Central memory CD4-positive, alpha-beta T cell (primary cell): ENCODE data around the gene ANGPT4.

Experiments used
- DNase-seq: peaks from one replicate; pipeline ENCODE4 v3.0.0; 2022
- total RNA-seq, 3 experiments: gene quantifications; one replicate each; lab custom pipeline; 2026; lab: John Stamatoyannopoulos, UW

Gene ANGPT4, protein sequence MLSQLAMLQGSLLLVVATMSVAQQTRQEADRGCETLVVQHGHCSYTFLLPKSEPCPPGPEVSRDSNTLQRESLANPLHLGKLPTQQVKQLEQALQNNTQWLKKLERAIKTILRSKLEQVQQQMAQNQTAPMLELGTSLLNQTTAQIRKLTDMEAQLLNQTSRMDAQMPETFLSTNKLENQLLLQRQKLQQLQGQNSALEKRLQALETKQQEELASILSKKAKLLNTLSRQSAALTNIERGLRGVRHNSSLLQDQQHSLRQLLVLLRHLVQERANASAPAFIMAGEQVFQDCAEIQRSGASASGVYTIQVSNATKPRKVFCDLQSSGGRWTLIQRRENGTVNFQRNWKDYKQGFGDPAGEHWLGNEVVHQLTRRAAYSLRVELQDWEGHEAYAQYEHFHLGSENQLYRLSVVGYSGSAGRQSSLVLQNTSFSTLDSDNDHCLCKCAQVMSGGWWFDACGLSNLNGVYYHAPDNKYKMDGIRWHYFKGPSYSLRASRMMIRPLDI
- total RNA-seq = 0 reads per million in 3 experiments

DNA sequence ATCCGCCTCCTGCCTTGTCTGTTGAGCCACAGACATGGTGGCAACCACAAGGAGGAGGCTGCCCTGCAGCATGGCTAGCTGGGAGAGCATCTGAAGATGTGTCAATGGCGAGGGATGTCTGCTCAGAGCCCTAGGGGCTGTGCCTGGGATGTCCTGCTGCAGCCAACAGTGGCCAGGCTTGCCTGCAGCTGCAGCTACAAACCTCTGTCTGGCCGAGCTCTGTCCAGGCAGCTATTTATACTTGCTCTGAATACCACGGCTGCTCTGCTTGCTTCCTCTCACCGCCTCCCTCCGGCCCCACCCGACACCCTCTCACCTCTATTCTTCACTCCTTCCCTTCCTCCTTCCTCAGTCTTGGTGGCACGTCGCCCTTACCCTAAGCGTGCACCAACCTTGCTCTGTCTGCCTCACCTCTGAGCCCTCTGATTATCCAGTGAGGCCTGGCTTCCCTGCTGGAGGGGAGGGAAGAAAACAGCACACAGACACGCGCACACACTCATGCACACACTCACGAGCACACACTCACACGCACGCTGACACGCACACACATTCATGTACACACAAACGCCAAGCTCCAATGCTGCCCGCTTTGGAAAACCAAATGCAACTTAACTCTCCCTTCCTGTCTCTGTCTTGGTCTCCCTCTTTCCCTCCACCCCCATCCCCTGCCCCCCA is at the start of gene ANGPT4:
ANGPT4 (minus strand) TSS at position 210 of the 675 bp plus-strand sequence; CDS start at position 90, 120 bp downstream.
- DNase-seq = no peak

DNA sequence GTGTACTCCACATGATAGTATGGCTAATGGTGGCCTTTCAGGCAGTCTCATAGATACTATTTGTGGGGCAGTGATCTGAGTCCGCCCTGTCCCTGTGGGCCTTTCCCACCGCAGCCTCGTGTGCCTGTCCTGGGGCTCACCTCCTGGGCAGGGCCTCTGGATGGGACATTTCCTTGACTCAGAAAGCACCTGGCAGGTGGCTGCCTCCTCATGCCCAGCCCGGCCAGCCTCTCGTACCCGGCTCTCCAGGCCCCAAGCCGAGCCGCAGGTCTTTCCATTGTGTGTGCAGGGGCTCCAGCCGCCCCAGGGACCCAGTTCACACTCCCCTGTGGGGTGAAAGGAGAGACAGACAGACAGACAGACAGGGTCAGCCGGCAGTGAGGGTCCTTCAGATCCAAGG is 47.7 kb upstream of the ANGPT4 start:
- no peak for DNase-seq

DNA sequence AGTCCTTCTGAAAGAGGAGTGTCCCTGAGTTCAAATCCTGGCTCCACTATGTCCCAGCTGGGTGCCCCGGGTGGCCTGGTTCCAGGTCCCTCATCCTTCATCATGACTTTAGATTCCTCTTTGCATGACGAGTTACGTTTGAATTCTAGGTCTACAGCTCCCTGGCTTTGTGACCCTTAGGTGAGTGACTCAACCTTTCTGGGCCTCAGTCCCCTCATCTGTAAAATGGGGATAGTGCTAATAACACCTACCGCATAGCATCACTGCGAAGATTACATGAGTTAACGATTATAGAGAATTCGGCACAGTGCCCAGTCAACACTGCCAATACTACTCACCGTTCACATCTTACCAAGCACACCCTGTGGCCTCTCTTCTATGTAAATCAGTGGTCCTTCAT is 46.5 kb upstream of the ANGPT4 start:
- no peak for DNase-seq

DNA sequence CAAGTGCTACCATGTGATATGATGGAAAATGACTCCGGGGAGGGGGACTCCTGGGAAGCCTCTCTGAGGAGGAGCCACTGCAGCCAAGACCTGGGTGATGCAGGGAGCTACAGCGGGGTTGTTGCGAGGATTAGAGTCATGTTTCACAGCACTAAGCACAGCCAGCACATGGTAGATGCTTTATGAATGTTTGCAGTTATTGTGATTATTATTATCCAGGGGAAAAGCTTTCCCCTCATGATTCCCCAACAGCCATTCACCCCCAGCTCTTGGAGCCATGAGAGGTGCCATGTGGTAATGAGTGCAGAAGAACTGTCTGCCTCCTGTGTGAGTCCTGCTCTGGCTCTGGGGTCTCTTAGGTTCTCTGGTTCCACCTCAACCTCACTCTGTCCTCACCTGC is 46.1 kb upstream of the ANGPT4 start:
- DNase-seq = no peak

DNA sequence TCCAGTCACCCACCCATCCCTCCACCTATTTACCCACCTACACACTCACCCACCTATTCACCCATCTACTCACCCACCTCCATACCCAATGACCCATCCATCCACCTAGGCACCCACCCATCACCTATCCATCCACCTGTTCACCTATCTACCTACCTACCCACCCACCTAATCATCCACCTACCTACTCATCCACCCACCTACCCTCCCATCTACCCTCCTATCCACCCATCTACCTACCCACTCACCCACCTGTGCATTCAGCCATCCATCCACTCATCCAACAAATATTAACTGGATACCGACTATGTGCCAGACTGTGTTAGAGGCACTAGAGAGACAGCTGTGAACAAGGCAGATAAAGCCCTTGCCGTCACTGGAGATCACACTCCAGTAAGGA is 45.6 kb upstream of the ANGPT4 start:
- DNase-seq = no peak

DNA sequence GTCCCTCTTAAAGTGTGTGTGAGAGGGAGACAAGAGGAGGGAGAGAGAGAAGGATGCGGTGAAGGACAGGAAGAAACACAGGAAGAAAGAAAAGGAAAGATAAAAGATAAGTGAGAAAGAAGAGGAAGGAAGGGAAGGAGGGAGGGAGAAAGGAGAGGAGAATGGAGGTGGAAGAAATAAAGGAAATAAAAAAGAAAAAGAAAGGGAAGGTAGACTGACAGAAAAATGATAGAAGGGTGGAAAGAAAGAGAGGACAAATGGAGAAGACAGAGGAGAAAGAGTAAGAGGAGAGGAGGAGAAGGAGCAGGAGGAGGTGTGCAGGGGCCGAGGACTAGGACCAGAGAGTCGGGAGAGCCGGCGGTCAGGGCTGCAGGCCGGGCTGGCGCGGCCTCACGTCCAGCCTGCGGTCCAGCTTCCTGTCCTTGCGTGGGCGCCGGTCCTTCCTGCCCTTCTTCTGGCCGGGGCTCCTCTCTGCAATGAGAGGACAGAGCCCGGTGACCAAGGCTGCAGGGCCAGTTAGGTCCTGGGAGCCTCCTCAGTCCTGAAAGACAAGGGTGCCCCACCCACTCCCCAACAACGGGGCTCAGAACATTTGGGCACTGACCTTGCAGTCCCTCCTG is 44.0 kb upstream of the ANGPT4 start:
- DNase-seq = no peak

DNA sequence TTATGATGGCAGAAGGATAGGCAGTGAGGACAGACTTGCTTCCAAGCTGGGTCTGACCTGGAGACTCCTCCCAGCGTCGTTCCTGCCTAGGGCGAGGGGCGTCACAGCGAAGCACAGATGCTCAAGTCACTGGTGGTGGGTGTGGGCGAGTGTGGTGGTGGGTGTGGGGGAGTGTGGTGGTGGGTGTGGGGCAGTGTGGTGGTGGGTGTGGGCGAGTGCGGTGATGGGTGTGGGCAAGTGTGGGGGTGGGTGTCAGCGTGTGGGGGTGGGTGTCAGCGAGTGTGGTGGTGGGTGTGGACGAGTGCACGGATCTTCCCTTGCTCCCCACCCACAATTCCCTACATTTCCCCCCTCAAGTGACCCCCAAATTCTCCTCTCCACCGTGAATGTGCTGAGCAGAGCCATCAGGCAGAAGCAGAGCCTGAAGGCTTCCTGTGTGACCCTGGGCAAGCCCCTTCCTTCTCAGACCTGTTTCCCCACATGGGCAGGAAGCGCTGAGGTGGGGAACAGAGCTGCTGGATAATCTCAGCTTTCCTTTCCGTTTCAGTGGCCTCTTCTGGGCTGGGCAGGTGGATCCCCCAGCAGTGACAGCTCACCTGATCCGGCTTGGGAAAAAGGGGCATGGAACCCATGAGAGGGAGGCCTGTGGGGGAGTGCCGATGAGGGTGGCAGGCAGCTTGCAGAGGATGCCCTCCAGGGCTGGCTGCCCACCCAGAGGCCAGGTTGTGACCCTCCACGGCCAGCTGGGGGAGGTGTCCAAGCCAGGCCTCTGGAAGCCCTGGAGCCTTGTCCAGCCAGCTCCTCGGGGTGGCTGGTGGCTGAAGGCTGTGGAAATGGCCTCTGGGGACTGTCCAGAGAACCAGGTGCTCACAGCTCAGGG is 43.0 kb upstream of the ANGPT4 start:
- DNase-seq = no peak

DNA sequence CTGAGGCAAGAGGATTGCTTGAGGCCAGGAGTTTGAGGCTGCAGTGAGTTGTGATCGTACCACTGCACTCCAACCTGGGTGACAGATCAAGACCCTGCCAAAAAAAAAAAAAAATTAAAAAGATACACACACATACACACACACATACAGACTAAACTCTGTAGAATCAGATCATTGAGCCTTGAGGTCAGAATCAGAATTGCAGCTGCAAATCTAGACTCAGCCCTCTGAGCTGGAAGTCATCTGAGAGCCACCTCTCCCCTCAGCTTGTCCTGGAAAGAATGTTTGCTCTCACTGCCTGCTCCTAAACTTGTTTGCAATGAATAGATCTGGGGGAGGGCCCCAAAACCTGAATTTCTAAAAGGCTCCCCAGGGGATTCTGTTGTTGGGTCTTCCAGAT is 41.4 kb upstream of the ANGPT4 start:
- DNase-seq = no peak

DNA sequence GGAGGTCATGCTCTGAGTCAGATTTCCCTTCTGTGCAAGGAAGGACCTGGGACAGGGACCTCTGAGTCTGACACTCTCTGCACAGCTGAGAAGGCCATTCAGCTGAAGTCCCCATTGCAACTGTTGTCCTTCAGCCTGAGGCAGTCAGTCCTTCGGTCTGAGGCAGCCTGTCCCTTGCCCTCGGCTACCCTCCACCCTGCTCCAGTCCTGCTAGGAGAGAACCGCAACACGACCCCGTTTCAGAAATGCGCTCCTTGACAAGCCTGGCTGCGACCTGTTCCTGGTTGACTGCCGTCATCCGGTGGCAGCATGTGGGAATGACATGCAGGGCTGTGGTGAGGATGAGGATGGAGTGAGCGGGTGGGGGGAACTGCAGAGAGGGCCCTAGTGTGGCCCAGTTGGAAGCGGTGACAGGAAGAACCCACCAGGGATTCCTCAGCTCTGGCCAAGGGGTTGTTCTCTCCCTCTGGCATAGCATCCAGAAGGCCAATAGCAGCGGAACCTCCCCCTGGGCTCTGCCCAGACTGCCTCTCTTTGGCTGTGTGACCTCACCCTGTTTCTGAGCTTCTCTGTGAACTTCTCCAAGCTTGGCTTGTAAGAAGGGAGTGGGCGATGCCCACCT is 40.3 kb upstream of the ANGPT4 start:
- peak; percentile 61 for DNase-seq

DNA sequence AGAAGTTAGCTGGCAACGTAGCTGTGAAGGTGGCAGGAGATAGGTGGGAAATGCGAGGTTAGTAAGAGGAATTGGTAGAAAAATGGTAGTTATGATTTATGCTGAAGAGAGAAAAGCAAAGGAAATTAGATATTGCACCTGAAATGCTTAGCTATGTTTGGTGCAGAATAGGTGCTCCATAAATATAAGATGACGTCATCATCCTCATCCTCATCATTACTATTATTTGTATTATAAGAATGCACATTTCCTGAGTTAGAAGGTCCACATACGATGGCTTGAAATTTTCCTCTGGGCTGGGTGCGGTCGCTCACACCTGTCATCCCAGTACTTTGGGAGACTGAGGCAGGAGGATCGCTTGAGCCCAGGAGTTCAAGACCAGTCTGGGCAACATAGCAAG is 39.5 kb upstream of the ANGPT4 start:
- no peak for DNase-seq

DNA sequence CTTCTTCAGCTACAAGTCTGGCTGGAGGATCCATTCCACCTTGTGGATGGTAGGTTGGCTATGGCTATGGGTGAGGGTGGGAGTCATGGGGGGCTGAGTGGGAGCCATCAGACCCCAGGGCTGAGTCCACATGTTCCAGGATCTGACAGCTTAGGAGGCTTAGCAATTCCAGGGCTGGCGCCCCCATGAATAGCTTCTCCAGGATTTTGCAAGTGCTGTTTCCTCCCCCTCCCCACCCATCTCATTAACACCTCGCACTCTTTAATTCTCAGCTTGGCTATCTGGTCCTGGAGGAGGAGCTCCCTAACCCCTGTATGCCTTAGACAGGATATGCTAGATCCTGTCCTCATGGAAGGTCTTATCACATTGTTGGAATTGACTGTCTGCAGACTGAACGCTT is 39.0 kb upstream of the ANGPT4 start:
- no peak for DNase-seq

DNA sequence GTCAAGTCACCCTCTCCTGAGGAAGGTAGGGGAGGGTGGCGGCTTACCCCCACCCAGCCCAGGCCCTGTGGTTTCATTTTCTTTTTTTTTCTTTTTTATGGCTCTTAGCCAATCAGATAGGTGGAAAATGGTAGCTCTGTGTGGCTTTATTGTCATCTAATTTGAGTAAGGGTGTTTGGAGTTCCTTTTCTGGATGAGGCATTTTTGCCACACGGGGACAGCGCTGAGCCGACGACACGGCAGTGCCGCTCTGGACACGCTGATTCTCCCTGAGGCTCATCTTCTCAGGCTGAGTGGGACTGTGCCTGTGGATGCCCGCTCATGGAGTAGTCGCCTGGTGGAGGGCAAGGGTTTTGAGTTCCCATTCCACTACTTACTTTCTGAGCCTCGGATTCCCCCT is 37.6 kb upstream of the ANGPT4 start:
- DNase-seq = no peak

DNA sequence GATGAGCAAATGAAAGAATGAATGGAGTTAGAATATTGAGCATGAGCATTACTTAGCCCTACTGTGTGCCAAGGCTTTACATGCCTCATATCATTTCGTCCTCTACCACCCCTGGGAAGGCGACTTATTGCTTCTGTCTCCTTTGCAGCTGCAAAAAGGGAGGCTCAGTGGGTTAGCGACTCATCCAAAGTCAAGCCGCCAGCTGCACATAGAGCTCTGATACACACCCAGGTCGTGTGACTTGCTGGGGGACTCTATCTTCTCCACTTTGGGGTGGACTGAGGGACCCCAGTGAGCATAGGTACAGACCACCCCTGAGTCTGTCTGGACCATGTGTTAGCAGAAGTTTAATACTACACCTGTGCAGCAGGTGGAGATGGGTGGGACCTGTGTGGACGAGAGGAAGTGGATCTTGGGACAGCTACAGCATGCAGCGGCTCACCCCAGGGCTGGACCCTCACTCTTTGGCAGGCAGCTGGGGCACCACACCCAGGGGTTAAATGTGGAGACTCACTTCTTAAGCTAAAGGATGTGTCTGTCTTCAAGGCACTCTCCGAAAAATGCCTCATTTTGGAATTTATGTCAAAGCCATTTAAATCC is 36.2 kb upstream of the ANGPT4 start:
- no peak for DNase-seq

DNA sequence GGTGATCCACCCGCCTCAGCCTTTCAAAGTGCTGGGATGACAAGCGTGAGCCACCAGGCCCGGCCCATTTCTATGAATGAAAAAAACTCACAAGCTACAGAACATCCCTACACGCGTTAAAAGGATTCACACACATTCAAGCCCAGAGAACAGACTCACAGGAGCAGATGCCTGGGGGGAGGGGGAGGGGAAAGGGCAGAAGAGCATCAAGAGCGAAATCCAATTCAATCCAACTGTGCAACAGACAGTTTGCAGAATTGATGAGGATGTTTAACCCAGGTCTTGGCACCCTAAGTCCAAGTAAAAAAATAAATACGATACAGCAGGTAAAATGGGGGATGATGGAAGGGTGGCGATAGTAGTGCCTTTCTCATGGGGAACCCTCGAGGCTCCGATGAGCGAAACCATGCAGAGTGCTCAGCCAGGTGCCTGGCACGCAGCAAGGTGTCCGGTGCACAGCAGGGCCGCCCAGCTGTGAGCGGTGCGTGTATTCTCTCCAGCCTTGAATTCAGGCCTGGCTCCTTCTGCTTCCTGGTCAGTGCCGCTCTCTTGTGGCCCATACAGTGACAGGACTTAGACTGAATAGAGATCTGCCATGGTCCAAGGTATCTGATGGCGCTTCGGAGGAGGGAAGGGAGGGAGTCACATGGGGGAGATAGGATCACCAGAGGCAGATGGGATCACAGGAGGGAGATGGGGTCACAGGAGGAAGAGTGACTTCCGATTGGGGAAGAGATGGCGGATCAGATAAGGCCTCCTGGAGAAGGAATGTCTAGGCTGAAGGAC is 35.4 kb upstream of the ANGPT4 start:
- DNase-seq = no peak

DNA sequence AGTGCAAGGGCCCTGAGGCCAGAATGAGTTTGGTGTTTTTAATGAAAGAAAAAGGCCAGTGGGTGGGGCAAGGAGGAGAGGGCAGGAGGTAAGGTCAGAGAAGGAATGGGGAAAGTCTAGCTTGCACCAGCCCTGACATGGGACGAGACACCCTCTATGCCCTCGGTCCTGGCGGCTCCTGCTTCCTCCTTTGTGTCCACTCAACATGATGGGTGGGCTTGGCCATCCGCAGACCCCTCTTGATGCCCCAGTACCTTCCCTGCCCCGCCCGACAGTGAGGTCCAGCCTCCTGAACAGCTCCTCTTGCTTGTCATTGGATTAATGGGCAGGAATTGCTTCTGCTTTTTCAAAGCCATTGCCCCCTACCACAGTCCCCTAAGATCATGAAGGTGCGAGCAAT is 33.6 kb upstream of the ANGPT4 start:
- DNase-seq = no peak

DNA sequence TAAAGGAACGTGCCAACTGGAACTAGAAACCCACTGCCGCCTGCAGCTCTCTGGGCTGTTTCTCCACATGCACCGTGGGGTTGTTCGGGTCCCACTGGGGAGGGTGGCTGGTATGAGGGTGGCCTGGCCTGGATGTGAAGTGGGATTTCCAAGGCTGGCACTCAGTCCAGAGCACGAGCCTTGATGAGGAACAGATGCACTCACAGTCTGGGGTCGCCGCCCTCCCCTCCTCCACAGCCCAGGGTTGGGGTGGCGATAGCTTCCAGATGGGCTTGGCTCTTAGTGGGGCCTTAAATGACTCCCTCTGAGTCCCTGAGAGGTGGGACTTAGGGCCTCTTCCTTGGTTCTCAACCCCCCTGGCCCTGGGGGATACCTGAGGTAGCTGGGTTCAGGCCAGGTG is 30.7 kb upstream of the ANGPT4 start:
- DNase-seq = no peak

DNA sequence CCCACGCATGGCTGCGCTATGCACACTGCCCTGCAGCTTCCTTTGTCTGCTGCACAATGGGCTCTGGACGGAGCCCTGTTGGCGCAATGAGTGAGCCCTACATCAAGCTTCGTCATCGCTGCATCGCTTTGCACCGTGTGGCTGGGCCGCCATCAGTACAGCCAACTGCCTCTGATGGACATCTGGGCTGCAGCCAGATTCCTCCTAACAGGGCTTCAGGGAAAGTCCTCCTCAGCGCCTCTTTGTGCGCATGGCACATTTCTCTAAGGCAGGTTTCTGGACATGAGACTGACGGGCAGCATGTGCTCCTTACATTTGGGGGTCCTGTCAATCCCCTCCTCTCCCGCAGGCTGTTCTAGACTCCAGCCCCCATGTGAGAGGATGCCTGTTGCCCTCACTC is 29.7 kb upstream of the ANGPT4 start:
- DNase-seq = no peak

DNA sequence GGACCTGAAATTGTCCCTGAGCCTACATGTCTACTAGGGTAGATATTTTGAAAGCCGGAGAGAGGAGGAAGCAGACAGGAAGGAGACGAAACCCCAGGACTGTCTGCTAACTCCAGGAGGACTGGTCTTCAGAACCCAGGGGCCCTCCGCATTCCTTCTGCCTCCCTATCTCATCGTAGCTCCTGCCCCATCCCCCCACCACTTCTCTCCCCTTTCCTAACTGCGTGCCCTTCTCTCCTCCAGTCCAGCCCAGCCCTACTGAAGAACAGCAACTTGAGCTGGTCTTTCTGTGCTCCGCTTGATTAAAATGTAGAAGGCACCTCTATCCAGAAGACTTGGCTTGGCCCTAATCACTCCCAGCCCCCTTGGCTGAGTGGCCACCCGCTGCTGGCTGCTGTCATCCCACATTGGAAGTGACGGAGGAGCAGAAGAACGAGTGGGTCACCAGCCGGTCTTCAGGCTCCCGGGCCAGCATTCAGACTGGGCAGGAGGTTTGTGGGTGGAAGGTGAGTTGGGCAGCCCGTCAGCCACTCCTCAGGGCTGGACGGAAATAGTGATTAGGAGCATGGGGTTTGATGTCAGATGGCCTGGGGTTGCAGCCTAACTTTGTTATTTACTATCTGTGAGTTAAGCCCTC is 28.8 kb upstream of the ANGPT4 start:
- DNase-seq = no peak

DNA sequence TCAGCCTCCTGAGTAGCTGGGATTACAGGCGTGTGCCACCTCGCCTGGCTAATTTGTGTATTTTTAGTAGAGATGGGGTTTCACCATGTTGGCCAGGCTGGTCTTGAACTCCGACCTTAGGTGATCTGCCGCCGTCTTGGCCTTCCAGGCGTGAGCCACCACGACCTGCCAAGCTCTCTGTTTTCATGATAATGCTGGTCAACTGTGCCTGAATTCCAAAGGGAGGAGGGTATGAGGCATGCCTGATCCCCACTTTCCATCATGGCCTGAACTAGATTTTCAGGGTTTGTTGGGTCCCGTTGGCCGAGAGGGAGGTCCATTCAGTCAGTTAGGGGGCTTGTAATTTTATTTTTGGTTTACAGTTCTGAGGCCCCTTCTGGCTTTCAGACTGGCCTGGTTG is 28.0 kb upstream of the ANGPT4 start:
- DNase-seq = no peak

DNA sequence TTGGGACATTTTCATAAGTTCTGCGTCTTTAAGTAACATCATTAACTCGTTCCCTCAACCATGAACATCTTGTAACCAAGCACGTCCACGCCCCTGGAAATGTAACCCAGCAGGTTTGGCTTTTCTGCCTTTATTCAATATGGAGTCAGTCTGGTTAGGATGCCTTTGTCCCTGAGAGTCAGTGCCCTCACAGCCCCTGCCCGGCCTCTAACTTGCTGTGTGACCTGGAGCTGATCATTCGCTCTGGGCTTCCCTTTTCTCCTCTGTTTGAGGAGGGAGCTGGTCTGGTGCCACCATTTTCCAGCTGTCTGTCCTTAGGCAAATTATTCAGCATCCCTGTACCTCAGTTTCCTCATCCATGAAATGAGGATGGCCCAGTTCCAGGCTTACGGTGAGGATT is 26.5 kb upstream of the ANGPT4 start:
- DNase-seq = no peak

DNA sequence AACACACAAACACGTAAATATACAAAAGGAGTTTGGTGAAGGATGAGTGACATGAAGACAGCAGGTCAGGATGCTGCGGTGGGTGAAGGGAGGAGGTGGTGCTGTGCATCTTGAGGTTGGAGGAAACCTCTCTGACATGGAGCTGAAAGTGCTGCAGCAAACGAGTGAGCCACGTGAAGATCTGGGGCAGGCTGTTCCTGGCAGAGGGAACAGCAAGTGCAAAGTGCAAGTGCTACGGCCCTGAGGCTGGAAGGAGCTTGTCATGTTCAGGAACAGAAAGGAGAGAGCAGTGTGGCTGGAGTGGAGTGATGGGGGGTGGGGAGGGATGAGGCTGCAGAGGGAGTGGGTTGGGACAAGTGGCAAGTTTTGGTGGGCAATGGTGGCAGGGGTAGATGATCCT is 24.8 kb upstream of the ANGPT4 start:
- DNase-seq = no peak
